ENCODE data around the gene EXOC6.

- TF ChIP-seq CTCF (IDR thresholded peaks at IDR 0.05) (no peak), POLR2A (IDR thresholded peaks at IDR 0.05) (no peak)
These were observed 55.3 kb downstream of the EXOC6 start for GRCh38 chr10:92903633-92904032.
